Esophagus (tissue), 2 donors: ENCODE results near the gene PSME1. TPM values are rescaled to one million over a fixed set of nuclear protein-coding genes. Genes with fewer than 3 reads are reported as not detected.

Experiments used
- H3K27ac ChIP-seq, 2 donors: one replicate each; pipeline ENCODE4 v1.5.1; 2013; ENCODE audit warnings: low read depth in 2 of 2, mild to moderate bottlenecking in 2 of 2, inconsistent platforms in 1 of 2, low read length in 1 of 2, moderate library complexity in 1 of 2
- H3K27me3 ChIP-seq, 2 donors: one replicate each; pipeline ENCODE4 v1.6.1; 2013; ENCODE audit warnings: low read length in 2 of 2, control low read depth in 1 of 2, mild to moderate bottlenecking in 1 of 2; ENCODE audit not compliant: insufficient read depth in 2 of 2, control insufficient read depth in 1 of 2
- H3K36me3 ChIP-seq, 2 donors: one replicate each; pipeline ENCODE4 v1.6.1; 2013; ENCODE audit warnings: low read length in 1 of 2; ENCODE audit not compliant: control insufficient read depth in 2 of 2, insufficient read depth in 2 of 2
- H3K4me1 ChIP-seq, 2 donors: one replicate each; pipeline ENCODE4 v1.6.1; 2013; ENCODE audit warnings: low read length in 1 of 2; ENCODE audit not compliant: control insufficient read depth in 2 of 2, insufficient read depth in 2 of 2
- H3K4me3 ChIP-seq, 2 donors: one replicate each; pipeline ENCODE4 v1.5.1; 2013; ENCODE audit warnings: low read length in 2 of 2, mild to moderate bottlenecking in 2 of 2, low read depth in 1 of 2, moderate library complexity in 1 of 2
- H3K9me3 ChIP-seq, 2 donors: one replicate each; pipeline ENCODE4 v1.6.1; 2013; ENCODE audit warnings: mild to moderate bottlenecking in 2 of 2, low read depth in 1 of 2, low read length in 1 of 2, moderate library complexity in 1 of 2; ENCODE audit not compliant: control insufficient read depth in 2 of 2, insufficient read depth in 1 of 2
- WGBS, 2 donors: extraction: QIAGEN DNeasy Blood & Tissue Kit; methylation state at CpG; one replicate each; pipeline ENCODE4 v1.1.7; 2013; 5-methylcytosine and 5-hydroxymethylcytosine counted together
- polyA plus RNA-seq, 2 donors: library from polyadenylated mRNA; stranded (reverse); fragments of 200-250 nt; gene quantifications; one replicate each; pipeline ENCODE4 v1.2.3, GENCODE V29; 2013
- donor health status: healthy with polysubstance abuse.
- donor health status: Bipolar disorder and iron deficiency.

Gene PSME1
- polyA plus RNA-seq, 2 donors = 146 to 198 TPM

- peaks cover 19 to 66% of the 10 kb centered on the region in 2 donors for H3K36me3 ChIP-seq
- H3K9me3 ChIP-seq = no peaks in the 10 kb centered on the region
- H3K27me3 ChIP-seq = no peaks in the 10 kb centered on the region
- no peak overlapping the region for H3K27ac ChIP-seq
- no peak overlapping the region for H3K4me3 ChIP-seq
- WGBS, 2 donors = 91 to 92% methylated on average over 11 of the region's 11 CpGs
- H3K4me1 ChIP-seq = peaks cover 3 to 10% of the 10 kb centered on the region in 2 donors
Measured at GRCh38 chr14:24185741-24186140, 49.7 kb downstream of the PSME1 start.

- Histone ChIP-seq H3K27me3 (no peaks in the 10 kb centered on the region), H3K4me3 (no peak overlapping the region), H3K36me3 (peaks cover 16 to 59% of the 10 kb centered on the region in 2 donors), H3K4me1 (peaks cover 3 to 10% of the 10 kb centered on the region in 2 donors), H3K9me3 (no peaks in the 10 kb centered on the region), H3K27ac (no peak overlapping the region)
- WGBS, 2 donors = 92% methylated on average over 10 of the region's 10 CpGs
Measured at GRCh38 chr14:24186831-24187538, 51.0 kb downstream of the PSME1 start.

- Histone ChIP-seq H3K36me3 (peaks cover 16 to 59% of the 10 kb centered on the region in 2 donors), H3K27ac (no peak overlapping the region), H3K4me1 (peaks cover 3 to 10% of the 10 kb centered on the region in 2 donors), H3K27me3 (no peaks in the 10 kb centered on the region), H3K4me3 (no peak overlapping the region), H3K9me3 (no peaks in the 10 kb centered on the region)
- 80 to 100% methylated on average over 2 of the region's 2 CpGs for WGBS, 2 donors
Measured at GRCh38 chr14:24187539-24187915, 51.5 kb downstream of the PSME1 start.

Other genes starting within 250 kb of the PSME1 start
- 10 to 100 TPM; 39.2 to 56.4 TPM for gene DHRS4, start 182.4 kb upstream of the PSME1 start, polyA plus RNA-seq
- 10 to 100 TPM; 32.9 to 43.5 TPM for gene DHRS4L2, start 147.3 kb upstream of the PSME1 start, polyA plus RNA-seq
- gene CARMIL3, start 84.2 kb upstream of the PSME1 start, polyA plus RNA-seq = 1 to 10 TPM in 1 of 2 donors, under 1 TPM in 1; 0.55 to 2.3 TPM
- under 1 TPM in 1 of 2 donors, not detected in 1; 0.06 TPM for gene CPNE6, start 64.6 kb upstream of the PSME1 start, polyA plus RNA-seq
- gene PCK2, start 41.9 kb upstream of the PSME1 start, polyA plus RNA-seq = 10 to 100 TPM; 10.1 to 29.2 TPM
- gene DCAF11, start 21.4 kb upstream of the PSME1 start, polyA plus RNA-seq = 10 to 100 TPM; 21.5 to 41.6 TPM
- 1 to 10 TPM in 1 of 2 donors, under 1 TPM in 1; 0.86 to 1.4 TPM for gene NRL, start 21.2 kb upstream of the PSME1 start, polyA plus RNA-seq
- gene FITM1, start 5.5 kb upstream of the PSME1 start, polyA plus RNA-seq = 1 to 10 TPM in 1 of 2 donors, under 1 TPM in 1; 0.60 to 1.1 TPM
- gene EMC9, start 5.4 kb downstream of the PSME1 start, polyA plus RNA-seq = 10 to 100 TPM; 24.5 to 26.6 TPM
- 100 to 1,000 TPM; 143 to 233 TPM for gene PSME2, start 10.4 kb downstream of the PSME1 start, polyA plus RNA-seq
- gene RNF31, start 11.3 kb downstream of the PSME1 start, polyA plus RNA-seq = 10 to 100 TPM; 27.4 to 70.6 TPM
- 10 to 100 TPM; 35.0 to 43.5 TPM for gene IRF9, start 25.1 kb downstream of the PSME1 start, polyA plus RNA-seq
- gene REC8, start 35.9 kb downstream of the PSME1 start, polyA plus RNA-seq = 1 to 10 TPM; 3.9 to 10.0 TPM
- 10 to 100 TPM; 12.3 to 23.5 TPM for gene IPO4, start 52.6 kb downstream of the PSME1 start, polyA plus RNA-seq
- gene TM9SF1, start 59.2 kb downstream of the PSME1 start, polyA plus RNA-seq = 10 to 100 TPM; 10.0 to 25.8 TPM
- gene TSSK4, start 69.5 kb downstream of the PSME1 start, polyA plus RNA-seq = under 1 TPM in 1 of 2 donors, not detected in 1; 0.10 TPM
- 10 to 100 TPM; 37.0 to 65.7 TPM for gene CHMP4A, start 77.3 kb downstream of the PSME1 start, polyA plus RNA-seq
- 10 to 100 TPM; 12.1 to 12.8 TPM for gene MDP1, start 79.9 kb downstream of the PSME1 start, polyA plus RNA-seq
- gene NEDD8, start 96.2 kb downstream of the PSME1 start, polyA plus RNA-seq = 100 to 1,000 TPM; 116 to 220 TPM
- 10 to 100 TPM; 24.5 to 35.0 TPM for gene GMPR2, start 96.7 kb downstream of the PSME1 start, polyA plus RNA-seq
- 10 to 100 TPM; 49.2 to 49.8 TPM for gene TINF2, start 106.4 kb downstream of the PSME1 start, polyA plus RNA-seq
- 100 to 1,000 TPM; 609 to 890 TPM for gene TGM1, start 127.0 kb downstream of the PSME1 start, polyA plus RNA-seq
- gene RABGGTA, start 135.4 kb downstream of the PSME1 start, polyA plus RNA-seq = 100 to 1,000 TPM; 117 to 135 TPM
- gene DHRS1, start 163.6 kb downstream of the PSME1 start, polyA plus RNA-seq = 10 to 100 TPM; 92.6 to 97.6 TPM
- 10 to 100 TPM in 1 of 2 donors, 1 to 10 TPM in 1; 9.3 to 10.8 TPM for gene NOP9, start 163.7 kb downstream of the PSME1 start, polyA plus RNA-seq
- 10 to 100 TPM; 24.3 TPM for gene CIDEB, start 171.8 kb downstream of the PSME1 start, polyA plus RNA-seq
- gene LTB4R2, start 173.9 kb downstream of the PSME1 start, polyA plus RNA-seq = 10 to 100 TPM; 11.6 to 30.4 TPM
- gene LTB4R, start 175.3 kb downstream of the PSME1 start, polyA plus RNA-seq = 10 to 100 TPM; 63.3 to 73.6 TPM
- 10 to 100 TPM; 10.2 to 23.3 TPM for gene ADCY4, start 198.9 kb downstream of the PSME1 start, polyA plus RNA-seq
- 10 to 100 TPM; 13.3 to 14.4 TPM for gene RIPK3, start 203.8 kb downstream of the PSME1 start, polyA plus RNA-seq
- 10 to 100 TPM; 20.9 to 25.6 TPM for gene NFATC4, start 232.0 kb downstream of the PSME1 start, polyA plus RNA-seq